Cardiac muscle cell (in vitro differentiated cells and primary cell): Measurements from ENCODE around the gene ARHGAP5. TPM values are rescaled to one million over a fixed set of nuclear protein-coding genes. Genes with fewer than 3 reads are reported as not detected.

Source experiments
- DNase-seq, 2 donors: peaks; one replicate each; pipeline versions ENCODE4 v3.0.0 to v3.0.0-alpha.2; 2010 to 2017; ENCODE audit warnings: low read depth in 1 of 2, low spot score in 1 of 2
- H3K27ac ChIP-seq: fragments of 200-600 bp; sonication (generic); 2 replicates; pipeline ENCODE4 v1.5.1; 2016
- H3K27me3 ChIP-seq: fragments of 200-600 bp; sonication (generic); 2 replicates; pipeline ENCODE4 v1.6.0; 2016; ENCODE audit warnings: control low read depth
- H3K36me3 ChIP-seq: fragments of 200-600 bp; sonication (generic); 2 replicates; pipeline ENCODE4 v1.5.1; 2016; ENCODE audit warnings: control low read depth
- H3K4me1 ChIP-seq: fragments of 200-600 bp; sonication (generic); 2 replicates; pipeline ENCODE4 v1.8.1; 2017; ENCODE audit warnings: low read depth, mild to moderate bottlenecking, mixed run types
- H3K4me3 ChIP-seq: fragments of 200-600 bp; sonication (generic); 2 replicates; pipeline ENCODE4 v1.5.1; 2016; ENCODE audit warnings: mild to moderate bottlenecking
- H3K9me3 ChIP-seq: fragments of 200-600 bp; sonication (generic); 2 replicates; pipeline ENCODE4 v1.5.1; 2017; ENCODE audit warnings: low read depth, mild to moderate bottlenecking, control low read depth
- polyA plus RNA-seq: library from polyadenylated mRNA; unstranded; fragments of >200 nt; fragmentation: Nextera tagmentation; extraction: Ambion mirVana; gene quantifications from 2 replicates; pipeline ENCODE4 v1.2.1, GENCODE V29; 2016
- total RNA-seq: library from RNA; depleted of rRNA; stranded (reverse); fragments of >200 nt; gene quantifications from 2 replicates; pipeline ENCODE4 v1.2.3, GENCODE V29; 2016
- TF ChIP-seq, protein P1 (sequence below): IDR thresholded peaks from 2 replicates; pipeline ENCODE4 v1.5.1; 2012; ENCODE audit warnings: low read depth, mild to moderate bottlenecking, low read length

Gene ARHGAP5
- total and polyA plus RNA-seq, 2 experiments from 2014 or later = 12.9 to 77.5 TPM

DNA sequence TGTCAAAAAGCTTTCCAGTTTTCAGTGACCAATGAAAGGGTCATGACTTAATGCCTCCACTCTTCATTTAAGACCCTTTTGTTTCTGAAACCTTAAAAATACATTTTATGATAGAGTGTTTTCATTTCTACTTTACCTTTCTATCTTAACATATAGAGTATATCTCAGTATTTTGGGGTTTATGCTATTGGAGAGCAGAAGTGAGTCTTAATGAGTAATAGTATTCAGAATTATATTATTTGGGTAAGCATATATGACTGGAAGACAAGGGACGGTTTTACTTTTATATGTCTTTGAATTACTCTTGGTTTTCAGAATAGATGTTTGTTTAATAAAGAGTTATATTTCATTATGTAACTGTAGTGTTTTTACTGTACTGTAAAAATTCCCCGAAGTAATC is 10.8 kb downstream of the ARHGAP5 start:
- H3K9me3 ChIP-seq = no peaks in the 10 kb centered on the region
- TF ChIP-seq, protein P1, sequence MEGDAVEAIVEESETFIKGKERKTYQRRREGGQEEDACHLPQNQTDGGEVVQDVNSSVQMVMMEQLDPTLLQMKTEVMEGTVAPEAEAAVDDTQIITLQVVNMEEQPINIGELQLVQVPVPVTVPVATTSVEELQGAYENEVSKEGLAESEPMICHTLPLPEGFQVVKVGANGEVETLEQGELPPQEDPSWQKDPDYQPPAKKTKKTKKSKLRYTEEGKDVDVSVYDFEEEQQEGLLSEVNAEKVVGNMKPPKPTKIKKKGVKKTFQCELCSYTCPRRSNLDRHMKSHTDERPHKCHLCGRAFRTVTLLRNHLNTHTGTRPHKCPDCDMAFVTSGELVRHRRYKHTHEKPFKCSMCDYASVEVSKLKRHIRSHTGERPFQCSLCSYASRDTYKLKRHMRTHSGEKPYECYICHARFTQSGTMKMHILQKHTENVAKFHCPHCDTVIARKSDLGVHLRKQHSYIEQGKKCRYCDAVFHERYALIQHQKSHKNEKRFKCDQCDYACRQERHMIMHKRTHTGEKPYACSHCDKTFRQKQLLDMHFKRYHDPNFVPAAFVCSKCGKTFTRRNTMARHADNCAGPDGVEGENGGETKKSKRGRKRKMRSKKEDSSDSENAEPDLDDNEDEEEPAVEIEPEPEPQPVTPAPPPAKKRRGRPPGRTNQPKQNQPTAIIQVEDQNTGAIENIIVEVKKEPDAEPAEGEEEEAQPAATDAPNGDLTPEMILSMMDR = no peak
- DNase-seq = no peak
- peaks cover 9% of the 10 kb centered on the region for H3K36me3 ChIP-seq
- no peak overlapping the region for H3K4me3 ChIP-seq
- H3K4me1 ChIP-seq = peaks cover 43% of the 10 kb centered on the region
- H3K27ac ChIP-seq = no peak overlapping the region
- no peaks in the 10 kb centered on the region for H3K27me3 ChIP-seq

DNA sequence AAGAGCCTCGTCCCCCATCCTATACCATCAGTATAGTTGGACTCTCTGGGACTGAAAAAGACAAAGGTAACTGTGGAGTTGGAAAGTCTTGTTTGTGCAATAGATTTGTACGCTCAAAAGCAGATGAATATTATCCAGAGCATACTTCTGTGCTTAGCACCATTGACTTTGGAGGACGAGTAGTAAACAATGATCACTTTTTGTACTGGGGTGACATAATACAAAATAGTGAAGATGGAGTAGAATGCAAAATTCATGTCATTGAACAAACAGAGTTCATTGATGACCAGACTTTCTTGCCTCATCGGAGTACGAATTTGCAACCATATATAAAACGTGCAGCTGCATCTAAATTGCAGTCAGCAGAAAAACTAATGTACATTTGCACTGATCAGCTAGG is 13.6 kb downstream of the ARHGAP5 start:
- Histone ChIP-seq H3K36me3 (peaks cover 15% of the 10 kb centered on the region), H3K4me1 (peaks cover 35% of the 10 kb centered on the region), H3K27ac (no peak overlapping the region), H3K9me3 (no peaks in the 10 kb centered on the region), H3K27me3 (no peaks in the 10 kb centered on the region), H3K4me3 (no peak overlapping the region)
- TF ChIP-seq, protein P1 = no peak
- DNase-seq = no peak

DNA sequence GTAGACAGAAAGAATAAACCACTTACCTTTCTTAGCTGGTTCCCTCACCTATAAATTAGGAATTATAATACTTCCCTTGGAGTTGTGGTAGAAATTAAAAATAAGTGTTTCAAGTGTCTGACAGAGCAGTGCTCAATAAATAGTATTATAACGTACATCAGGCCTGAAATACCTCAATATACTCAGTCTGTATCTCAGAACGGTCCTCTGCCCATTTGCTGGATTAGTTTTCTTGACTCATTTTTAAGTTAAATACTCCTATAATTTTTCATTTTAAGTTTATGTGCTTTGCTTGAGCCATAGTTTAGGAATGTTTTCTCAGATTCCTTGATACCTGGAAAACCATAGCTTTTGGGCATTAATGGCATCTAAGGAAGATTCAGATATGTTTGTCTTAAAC is 22.4 kb downstream of the ARHGAP5 start:
- DNase-seq = no peak
- TF ChIP-seq, protein P1 = no peak
- peaks cover 5% of the 10 kb centered on the region for H3K36me3 ChIP-seq

DNA sequence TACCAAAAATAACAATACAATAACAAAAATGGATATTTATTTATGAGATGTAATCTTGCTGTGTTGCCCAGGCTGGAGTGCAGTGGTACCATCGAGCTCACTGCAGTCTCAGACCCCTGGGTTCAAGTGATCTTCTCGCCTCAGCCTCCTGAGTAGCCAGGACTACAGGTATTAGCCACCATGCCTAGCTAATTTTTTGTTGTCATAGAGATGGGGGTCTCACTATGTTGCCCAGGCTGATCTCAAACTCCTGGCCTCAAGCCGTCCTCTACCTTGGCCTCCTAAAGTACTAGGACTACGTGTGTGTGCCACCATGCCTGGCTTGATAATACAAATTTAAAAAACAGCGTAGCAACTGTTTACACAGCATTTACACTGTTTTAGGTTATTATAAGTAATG is 23.1 kb downstream of the ARHGAP5 start:
- TF ChIP-seq, protein P1 = no peak
- Histone ChIP-seq H3K36me3 (no peaks in the 10 kb centered on the region), H3K27ac (no peak overlapping the region)

More for the DNA sequence above, 22.4 kb downstream of the ARHGAP5 start:
- Histone ChIP-seq H3K4me1 (peaks cover 23% of the 10 kb centered on the region), H3K4me3 (no peak overlapping the region), H3K27ac (no peak overlapping the region), H3K27me3 (no peaks in the 10 kb centered on the region), H3K9me3 (no peaks in the 10 kb centered on the region)

DNA sequence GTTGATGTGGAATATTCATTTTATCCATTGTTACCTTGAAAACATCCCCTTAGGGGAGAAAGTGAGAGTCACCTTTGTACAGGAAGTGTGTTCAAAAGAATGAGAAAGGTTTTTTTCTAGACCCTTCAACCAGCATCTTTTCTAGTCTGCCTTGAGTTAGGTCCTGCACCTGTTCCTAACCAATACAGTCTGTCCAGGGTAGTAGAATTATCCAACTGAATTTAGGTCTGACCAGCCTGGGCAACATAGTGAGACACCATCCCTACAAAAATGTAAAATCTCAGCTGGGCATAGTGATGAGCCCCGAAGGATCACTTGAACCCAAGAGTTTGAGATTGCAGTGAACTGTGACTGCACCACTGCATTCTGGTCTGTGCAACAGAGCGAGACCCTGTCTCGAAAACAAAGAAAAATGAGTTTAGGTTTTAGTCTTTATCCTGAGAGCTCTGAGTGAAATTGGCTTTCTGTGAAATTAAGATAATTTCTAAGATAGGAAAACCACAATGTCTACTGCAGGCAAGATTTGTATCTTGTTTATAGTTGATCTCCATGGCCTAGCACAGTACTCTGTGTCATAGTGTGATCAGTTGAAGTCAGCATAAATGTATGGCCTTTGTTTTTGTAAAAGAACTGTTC is 25.2 kb downstream of the ARHGAP5 start:
- Histone ChIP-seq H3K27ac (no peak overlapping the region), H3K36me3 (no peaks in the 10 kb centered on the region), H3K27me3 (no peaks in the 10 kb centered on the region), H3K4me3 (no peak overlapping the region), H3K9me3 (no peaks in the 10 kb centered on the region), H3K4me1 (peaks cover 21% of the 10 kb centered on the region)
- no peak for DNase-seq
- TF ChIP-seq, protein P1 = no peak

More for the DNA sequence above, 23.1 kb downstream of the ARHGAP5 start:
- Histone ChIP-seq H3K4me3 (no peak overlapping the region), H3K9me3 (no peaks in the 10 kb centered on the region), H3K27me3 (no peaks in the 10 kb centered on the region), H3K4me1 (peaks cover 21% of the 10 kb centered on the region)
- DNase-seq = no peak
